MM.1S (cell line): ENCODE measurements around the gene CCIN.

ENCODE experiments used
- DNase-seq: peaks from one replicate; pipeline ENCODE4 v3.0.0-alpha.2; 2015
- H2AFZ ChIP-seq: fragments of 300-600 bp; sonication (generic); 2 replicates; pipeline ENCODE4 v1.6.0; 2016; ENCODE audit warnings: antibody characterized with exemption, low read length
- H3F3A ChIP-seq: fragments of 300-600 bp; sonication (generic); 2 replicates; pipeline ENCODE4 v1.6.1; 2016; ENCODE audit warnings: mild to moderate bottlenecking, antibody characterized with exemption, low read length, moderate library complexity, mixed read lengths; ENCODE audit not compliant: insufficient read depth
- H3K27ac ChIP-seq: fragments of 300-600 bp; sonication (generic); 2 replicates; pipeline ENCODE4 v1.5.1; 2016; ENCODE audit warnings: mild to moderate bottlenecking, low read length
- H3K27me3 ChIP-seq: fragments of 300-600 bp; sonication (generic); replicated peaks from 2 replicates; pipeline ENCODE4 v1.6.0; 2016; ENCODE audit warnings: low read length; ENCODE audit not compliant: insufficient read depth
- H3K36me3 ChIP-seq: fragments of 300-600 bp; sonication (generic); replicated peaks from 2 replicates; pipeline ENCODE4 v1.6.1; 2016; ENCODE audit warnings: mild to moderate bottlenecking, low read length, mixed read lengths; ENCODE audit not compliant: insufficient read depth
- H3K4me1 ChIP-seq: fragments of 300-600 bp; sonication (generic); 2 replicates; pipeline ENCODE4 v1.6.1; 2016; ENCODE audit warnings: low read length, mixed read lengths
- H3K4me2 ChIP-seq: fragments of 300-600 bp; sonication (generic); 2 replicates; pipeline ENCODE4 v1.6.0; 2016; ENCODE audit warnings: low read depth, low read length
- H3K4me3 ChIP-seq: fragments of 300-600 bp; sonication (generic); 2 replicates; pipeline ENCODE4 v1.5.1; 2016; ENCODE audit warnings: low read length, mixed read lengths
- H3K79me2 ChIP-seq: fragments of 300-600 bp; sonication (generic); 2 replicates; pipeline ENCODE4 v1.6.1; 2016; ENCODE audit warnings: mixed run types, low read length, mixed read lengths
- H3K9ac ChIP-seq: fragments of 300-600 bp; sonication (generic); 2 replicates; pipeline ENCODE4 v1.6.1; 2016; ENCODE audit warnings: low read length, mixed read lengths
- H3K9me2 ChIP-seq: fragments of 300-600 bp; sonication (generic); replicated peaks from 2 replicates; pipeline ENCODE4 v1.6.1; 2016; ENCODE audit warnings: mild to moderate bottlenecking, low read length, mixed read lengths; ENCODE audit not compliant: insufficient read depth
- H3K9me3 ChIP-seq: fragments of 300-600 bp; sonication (generic); replicated peaks from 2 replicates; pipeline ENCODE4 v1.6.1; 2016; ENCODE audit warnings: mild to moderate bottlenecking, low read length, mixed read lengths; ENCODE audit not compliant: insufficient read depth
- H4K20me1 ChIP-seq: fragments of 300-600 bp; sonication (generic); 2 replicates; pipeline ENCODE4 v1.6.1; 2016; ENCODE audit warnings: mild to moderate bottlenecking, low read length, moderate library complexity, mixed read lengths; ENCODE audit not compliant: insufficient read depth
- EZH2 ChIP-seq: fragments of 300-600 bp; sonication (generic); optimal IDR thresholded peaks from 2 replicates; pipeline ENCODE3; 2017; ENCODE audit warnings: low read depth, mild to moderate bottlenecking, antibody characterized with exemption, low read length, mixed read lengths
- EZH2phosphoT487 ChIP-seq: fragments of 300-600 bp; sonication (generic); IDR thresholded peaks from 2 replicates; pipeline ENCODE4 v1.6.1; 2018; ENCODE audit warnings: antibody characterized with exemption, low read length
- TF ChIP-seq, protein P1 (sequence below): fragments of 300-600 bp; sonication (generic); IDR thresholded peaks from 2 replicates; pipeline ENCODE4 v1.5.1; 2016; ENCODE audit warnings: antibody characterized with exemption, low read length, mixed read lengths

The CCIN gene

DNA sequence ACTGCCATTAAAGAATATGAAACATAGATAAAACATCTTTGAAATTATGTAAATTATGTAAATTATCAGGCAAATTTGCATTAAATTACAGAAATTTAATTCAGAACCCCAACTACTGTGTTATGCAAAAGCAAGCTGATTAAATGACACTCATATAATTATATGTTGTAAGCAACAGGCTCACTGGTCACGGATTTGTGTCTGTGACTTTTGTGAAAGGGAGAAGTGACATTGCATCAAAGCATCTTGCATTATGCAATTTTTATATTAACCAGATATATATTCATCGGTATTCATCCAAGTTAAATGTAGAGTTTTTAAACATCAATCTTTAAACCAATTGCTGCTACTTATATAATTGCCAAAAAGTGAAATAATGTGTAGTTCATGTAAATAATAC is 45.7 kb upstream of the CCIN start:
- Histone ChIP-seq H3K4me2 (no peak overlapping the region), H3K9ac (no peak overlapping the region), H3K4me1 (no peaks in the 10 kb centered on the region), H3K36me3 (no peaks in the 10 kb centered on the region), H4K20me1 (no peaks in the 10 kb centered on the region), H3K27me3 (no peaks in the 10 kb centered on the region), H3K9me2 (no peaks in the 10 kb centered on the region), H2AFZ (no peak overlapping the region), H3K9me3 (no peaks in the 10 kb centered on the region), H3K4me3 (no peak overlapping the region), H3F3A (no peaks in the 10 kb centered on the region), H3K79me2 (no peaks in the 10 kb centered on the region), H3K27ac (no peak overlapping the region)
- no peak for DNase-seq
- TF ChIP-seq EZH2 (no peak), EZH2phosphoT487 (no peak)
- TF ChIP-seq, protein P1, sequence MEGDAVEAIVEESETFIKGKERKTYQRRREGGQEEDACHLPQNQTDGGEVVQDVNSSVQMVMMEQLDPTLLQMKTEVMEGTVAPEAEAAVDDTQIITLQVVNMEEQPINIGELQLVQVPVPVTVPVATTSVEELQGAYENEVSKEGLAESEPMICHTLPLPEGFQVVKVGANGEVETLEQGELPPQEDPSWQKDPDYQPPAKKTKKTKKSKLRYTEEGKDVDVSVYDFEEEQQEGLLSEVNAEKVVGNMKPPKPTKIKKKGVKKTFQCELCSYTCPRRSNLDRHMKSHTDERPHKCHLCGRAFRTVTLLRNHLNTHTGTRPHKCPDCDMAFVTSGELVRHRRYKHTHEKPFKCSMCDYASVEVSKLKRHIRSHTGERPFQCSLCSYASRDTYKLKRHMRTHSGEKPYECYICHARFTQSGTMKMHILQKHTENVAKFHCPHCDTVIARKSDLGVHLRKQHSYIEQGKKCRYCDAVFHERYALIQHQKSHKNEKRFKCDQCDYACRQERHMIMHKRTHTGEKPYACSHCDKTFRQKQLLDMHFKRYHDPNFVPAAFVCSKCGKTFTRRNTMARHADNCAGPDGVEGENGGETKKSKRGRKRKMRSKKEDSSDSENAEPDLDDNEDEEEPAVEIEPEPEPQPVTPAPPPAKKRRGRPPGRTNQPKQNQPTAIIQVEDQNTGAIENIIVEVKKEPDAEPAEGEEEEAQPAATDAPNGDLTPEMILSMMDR: no peak

DNA sequence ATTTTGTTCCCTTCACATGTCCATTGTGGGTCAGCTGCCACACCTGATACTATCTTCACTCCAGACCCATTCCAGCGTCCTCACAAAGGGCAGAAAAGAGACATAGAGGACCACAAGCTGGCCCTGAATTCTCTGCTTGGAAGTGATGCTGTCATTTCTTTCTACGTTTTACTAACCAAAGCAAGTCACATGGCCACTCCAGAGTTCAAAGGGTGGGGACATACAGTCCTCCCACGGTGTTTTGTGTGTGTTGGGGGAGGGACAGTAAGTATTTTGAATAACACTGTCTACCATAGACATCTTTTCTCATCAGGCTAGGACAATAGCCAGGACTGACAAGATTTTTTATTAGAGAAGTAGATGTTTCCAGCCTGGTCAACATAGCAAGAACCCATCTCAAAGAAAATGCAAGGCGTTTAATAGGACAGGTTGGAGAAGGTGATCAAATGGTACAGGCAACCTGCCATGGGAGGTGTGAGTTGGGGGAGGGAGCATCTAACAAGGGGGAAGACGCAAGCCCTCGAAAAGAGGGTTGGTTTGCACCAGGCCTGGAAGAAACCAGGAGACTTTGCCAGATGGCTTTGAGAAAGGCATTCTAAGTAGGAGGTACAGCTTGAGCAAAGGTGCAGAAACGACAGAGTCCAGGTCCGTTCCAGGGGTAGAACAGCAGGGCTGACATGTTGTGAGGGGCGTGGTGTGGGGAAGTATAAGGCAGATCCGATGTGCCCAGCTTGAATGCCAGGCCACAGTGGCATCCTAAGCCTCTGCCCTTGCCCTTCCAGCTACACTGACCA is 43.9 kb upstream of the CCIN start:
- H3K27ac ChIP-seq: no peak overlapping the region

GRCh38 chr9:36126016-36126730 is 43.0 kb upstream of the CCIN start:
- no peak overlapping the region for H3K4me2 ChIP-seq
- H3K4me1 ChIP-seq: no peaks in the 10 kb centered on the region
- no peak for DNase-seq
- no peaks in the 10 kb centered on the region for H3K79me2 ChIP-seq
- H3K27me3 ChIP-seq: no peaks in the 10 kb centered on the region
- H3K4me3 ChIP-seq: no peak overlapping the region
- TF ChIP-seq EZH2phosphoT487 (no peak), EZH2 (no peak)
- TF ChIP-seq, protein P1: no peak
- no peaks in the 10 kb centered on the region for H3K9me3 ChIP-seq
- no peak overlapping the region for H3K9ac ChIP-seq
- H3F3A ChIP-seq: no peaks in the 10 kb centered on the region
- H3K36me3 ChIP-seq: no peaks in the 10 kb centered on the region
- no peak overlapping the region for H2AFZ ChIP-seq
- H4K20me1 ChIP-seq: no peaks in the 10 kb centered on the region
- no peak overlapping the region for H3K27ac ChIP-seq
- no peaks in the 10 kb centered on the region for H3K9me2 ChIP-seq

More for the DNA sequence above, 43.9 kb upstream of the CCIN start:
- Histone ChIP-seq H3K4me2 (no peak overlapping the region), H2AFZ (no peak overlapping the region), H3K4me3 (no peak overlapping the region), H3K36me3 (no peaks in the 10 kb centered on the region), H3K9me3 (no peaks in the 10 kb centered on the region), H3K9ac (no peak overlapping the region), H3K27me3 (no peaks in the 10 kb centered on the region), H4K20me1 (no peaks in the 10 kb centered on the region), H3K4me1 (no peaks in the 10 kb centered on the region), H3K79me2 (no peaks in the 10 kb centered on the region), H3K9me2 (no peaks in the 10 kb centered on the region), H3F3A (no peaks in the 10 kb centered on the region)
- no peak for TF ChIP-seq EZH2phosphoT487
- no peak for TF ChIP-seq EZH2
- TF ChIP-seq, protein P1: no peak
- DNase-seq: no peak
